ENCODE data around the gene CNOT4. TPM values are rescaled to one million over a fixed set of nuclear protein-coding genes. Genes with fewer than 3 reads are reported as not detected.

CNOT4 gene
- total RNA-seq, 6 experiments from 2014 or later = 23.2 to 27.3 (median 25.1) TPM

GRCh38 chr7:135410543-135410942 lies 99.4 kb downstream of the CNOT4 start:
- Mint-ChIP-seq H3K27me3 (ENCODE audit: insufficient read depth) (no peaks in the 10 kb centered on the region), H3K4me3 (no peak overlapping the region)

DNA sequence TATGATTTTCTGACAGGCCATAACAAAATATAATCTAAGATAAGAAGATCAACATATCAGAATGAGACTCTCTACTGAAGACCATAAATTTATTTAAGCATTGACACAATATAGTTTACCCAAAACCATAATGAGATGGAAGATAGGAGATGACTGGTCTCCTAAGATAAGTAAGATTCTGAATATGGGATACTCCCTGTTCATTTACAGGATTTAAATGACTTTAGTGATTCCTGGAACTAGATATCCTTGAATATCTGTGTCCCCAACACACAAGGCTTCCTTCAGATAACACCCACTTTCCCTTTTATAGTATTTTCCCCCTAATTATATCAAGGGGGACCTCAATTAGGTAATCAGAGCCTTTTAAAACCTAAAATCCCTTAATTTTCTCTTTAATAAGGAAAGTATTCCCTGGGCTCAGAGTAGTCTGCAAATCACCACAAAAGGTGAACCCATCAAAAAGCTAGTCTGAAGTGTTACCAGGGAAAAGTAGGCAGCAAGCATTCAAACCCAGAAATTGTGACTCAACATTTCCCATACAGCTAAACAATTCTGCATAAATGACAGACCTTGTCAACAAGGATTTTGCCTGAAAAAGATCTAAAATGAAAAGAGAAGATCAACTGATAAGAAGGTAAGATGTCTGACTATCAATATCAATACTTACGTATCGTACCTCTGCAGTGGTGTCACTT lies 99.9 kb downstream of the CNOT4 start:
- DNase-seq = no peak
- Mint-ChIP-seq H3K36me3 (ENCODE audit: low read depth) (no peaks in the 10 kb centered on the region), H3K4me3 (no peak overlapping the region), H3K9me3 (no peaks in the 10 kb centered on the region), H3K27me3 (ENCODE audit: insufficient read depth) (no peaks in the 10 kb centered on the region), H3K4me1 (ENCODE audit: low read depth) (no peaks in the 10 kb centered on the region), H3K27ac (no peak overlapping the region)
- no peak for TF ChIP-seq CTCF (IDR thresholded peaks at IDR 0.05)

More at GRCh38 chr7:135410543-135410942, 99.4 kb downstream of the CNOT4 start:
- TF ChIP-seq CTCF (IDR thresholded peaks at IDR 0.05) = no peak
- no peak for DNase-seq
- H3K9me3 Mint-ChIP-seq = no peaks in the 10 kb centered on the region
- no peak overlapping the region for H3K27ac Mint-ChIP-seq
- H3K4me1 Mint-ChIP-seq (ENCODE audit: low read depth) = no peaks in the 10 kb centered on the region
- no peaks in the 10 kb centered on the region for H3K36me3 Mint-ChIP-seq (ENCODE audit: low read depth)

GRCh38 chr7:135407884-135408283 lies 102.0 kb downstream of the CNOT4 start:
- TF ChIP-seq CTCF (IDR thresholded peaks at IDR 0.05) = no peak
- no peak for DNase-seq
- H3K9me3 Mint-ChIP-seq = no peaks in the 10 kb centered on the region
- no peaks in the 10 kb centered on the region for H3K4me1 Mint-ChIP-seq (ENCODE audit: low read depth)
- no peak overlapping the region for H3K27ac Mint-ChIP-seq
- no peaks in the 10 kb centered on the region for H3K27me3 Mint-ChIP-seq (ENCODE audit: insufficient read depth)
- no peaks in the 10 kb centered on the region for H3K36me3 Mint-ChIP-seq (ENCODE audit: low read depth)
- no peak overlapping the region for H3K4me3 Mint-ChIP-seq

GRCh38 chr7:135406918-135407317 lies 103.0 kb downstream of the CNOT4 start:
- no peak for TF ChIP-seq CTCF (IDR thresholded peaks at IDR 0.05)
- H3K9me3 Mint-ChIP-seq = no peaks in the 10 kb centered on the region
- H3K27me3 Mint-ChIP-seq (ENCODE audit: insufficient read depth) = no peaks in the 10 kb centered on the region
- no peaks in the 10 kb centered on the region for H3K4me1 Mint-ChIP-seq (ENCODE audit: low read depth)
- H3K4me3 Mint-ChIP-seq = no peak overlapping the region
- H3K36me3 Mint-ChIP-seq (ENCODE audit: low read depth) = no peaks in the 10 kb centered on the region
- H3K27ac Mint-ChIP-seq = no peak overlapping the region
- no peak for DNase-seq

DNA sequence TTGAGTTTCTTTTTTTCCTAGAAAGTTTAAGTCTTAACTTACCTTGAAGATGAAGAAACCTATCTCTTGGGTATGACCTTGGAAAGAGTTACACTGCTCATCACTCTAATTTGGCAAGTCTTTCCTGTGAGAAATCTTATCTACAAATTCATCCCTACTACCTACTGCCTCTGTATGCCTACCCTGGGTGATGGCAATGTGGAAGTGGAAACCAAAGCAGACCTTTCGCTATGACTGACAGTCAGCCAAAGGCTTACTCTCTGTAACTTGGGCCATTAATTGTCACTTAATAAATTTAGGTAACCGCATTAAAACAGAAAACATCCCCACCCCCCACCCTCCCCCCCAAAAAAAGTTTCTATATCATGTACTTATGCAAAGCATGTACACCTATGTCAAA lies 103.9 kb downstream of the CNOT4 start:
- Mint-ChIP-seq H3K27me3 (ENCODE audit: insufficient read depth) (no peaks in the 10 kb centered on the region), H3K4me1 (ENCODE audit: low read depth) (no peaks in the 10 kb centered on the region)
- TF ChIP-seq CTCF (IDR thresholded peaks at IDR 0.05) = no peak

More for the DNA sequence above, 103.9 kb downstream of the CNOT4 start:
- no peak for DNase-seq
- Mint-ChIP-seq H3K36me3 (ENCODE audit: low read depth) (no peaks in the 10 kb centered on the region), H3K27ac (no peak overlapping the region), H3K4me3 (no peak overlapping the region), H3K9me3 (no peaks in the 10 kb centered on the region)

All from HFFc6 (cell line).